ENCODE results near the gene TSPEAR.

DNA sequence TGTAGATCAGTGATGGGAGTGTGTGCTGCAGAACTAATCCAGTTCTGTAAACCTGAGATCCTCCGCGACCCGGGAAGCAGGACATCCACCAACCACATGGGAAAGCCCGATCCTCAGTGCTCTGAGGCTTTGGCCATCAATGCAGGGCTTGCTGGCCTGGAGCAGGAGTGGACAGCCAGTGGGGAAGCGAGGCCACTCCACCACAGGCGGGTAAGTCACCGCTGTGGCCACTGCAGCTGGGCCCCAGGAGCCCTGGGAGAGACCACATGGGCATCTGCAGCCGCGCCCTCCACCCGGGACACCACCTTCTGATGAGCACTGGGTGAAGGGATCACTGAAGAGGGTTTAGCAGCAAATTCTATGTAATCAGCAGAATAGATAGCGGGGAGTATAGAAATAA is 30.2 kb downstream of the TSPEAR start:
- TF ChIP-seq POLR2A (IDR thresholded peaks at IDR 0.05; ENCODE audit: extremely low read depth, insufficient read length) (no peak), MYC (IDR thresholded peaks at IDR 0.05; ENCODE audit: low read depth, low read length) (no peak)
- TF ChIP-seq, protein P1, sequence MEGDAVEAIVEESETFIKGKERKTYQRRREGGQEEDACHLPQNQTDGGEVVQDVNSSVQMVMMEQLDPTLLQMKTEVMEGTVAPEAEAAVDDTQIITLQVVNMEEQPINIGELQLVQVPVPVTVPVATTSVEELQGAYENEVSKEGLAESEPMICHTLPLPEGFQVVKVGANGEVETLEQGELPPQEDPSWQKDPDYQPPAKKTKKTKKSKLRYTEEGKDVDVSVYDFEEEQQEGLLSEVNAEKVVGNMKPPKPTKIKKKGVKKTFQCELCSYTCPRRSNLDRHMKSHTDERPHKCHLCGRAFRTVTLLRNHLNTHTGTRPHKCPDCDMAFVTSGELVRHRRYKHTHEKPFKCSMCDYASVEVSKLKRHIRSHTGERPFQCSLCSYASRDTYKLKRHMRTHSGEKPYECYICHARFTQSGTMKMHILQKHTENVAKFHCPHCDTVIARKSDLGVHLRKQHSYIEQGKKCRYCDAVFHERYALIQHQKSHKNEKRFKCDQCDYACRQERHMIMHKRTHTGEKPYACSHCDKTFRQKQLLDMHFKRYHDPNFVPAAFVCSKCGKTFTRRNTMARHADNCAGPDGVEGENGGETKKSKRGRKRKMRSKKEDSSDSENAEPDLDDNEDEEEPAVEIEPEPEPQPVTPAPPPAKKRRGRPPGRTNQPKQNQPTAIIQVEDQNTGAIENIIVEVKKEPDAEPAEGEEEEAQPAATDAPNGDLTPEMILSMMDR (IDR thresholded peaks at IDR 0.05; ENCODE audit: low read depth, low read length), result no peak
- TF ChIP-seq, protein P2, sequence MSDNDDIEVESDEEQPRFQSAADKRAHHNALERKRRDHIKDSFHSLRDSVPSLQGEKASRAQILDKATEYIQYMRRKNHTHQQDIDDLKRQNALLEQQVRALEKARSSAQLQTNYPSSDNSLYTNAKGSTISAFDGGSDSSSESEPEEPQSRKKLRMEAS (IDR thresholded peaks at IDR 0.05; ENCODE audit: low read depth, low read length), result no peak

Data from NB4 (cell line).